Hematopoietic multipotent progenitor cell treated with erythropoietin and hydrocortisone succinate and interleukin-3 and kit ligand, for 15 days (in vitro differentiated cells): Measurements from ENCODE around the gene PLK5.
"Not testable (repeated sequence)": the region's sequence is repeated elsewhere in the genome, so short reads cannot be mapped to it uniquely, and the experiment has no call there.

ENCODE experiments used
- DNase-seq: peaks from one replicate; pipeline ENCODE4 v3.0.0-alpha.2; 2015; ENCODE audit warnings: low spot score

The PLK5 gene

GRCh38 chr19:1525343-1525742 lies 1.5 kb downstream of the PLK5 start:
- no peak for DNase-seq

- DNase-seq = no peak
These were observed 2.3 kb downstream of the PLK5 start for GRCh38 chr19:1526066-1526778.

GRCh38 chr19:1526979-1527649 lies 3.2 kb downstream of the PLK5 start:
- DNase-seq = no peak

- no peak for DNase-seq
These were observed 3.9 kb downstream of the PLK5 start for GRCh38 chr19:1527650-1528309.

GRCh38 chr19:1528596-1529429 lies 4.9 kb downstream of the PLK5 start:
- no peak for DNase-seq

- DNase-seq = no peak
These were observed 5.5 kb downstream of the PLK5 start for GRCh38 chr19:1529430-1529816.

GRCh38 chr19:1530856-1531255 lies 7.0 kb downstream of the PLK5 start:
- not testable (repeated sequence) for DNase-seq

GRCh38 chr19:1531587-1531986 lies 7.7 kb downstream of the PLK5 start:
- DNase-seq = no peak

- DNase-seq = no peak
These were observed 8.1 kb downstream of the PLK5 start for GRCh38 chr19:1532003-1532402.

- no peak for DNase-seq
These were observed 9.8 kb downstream of the PLK5 start for GRCh38 chr19:1533510-1534150.

- DNase-seq = no peak
These were observed 11.1 kb downstream of the PLK5 start for GRCh38 chr19:1534972-1535371.

- DNase-seq = not testable (repeated sequence)
These were observed 11.8 kb downstream of the PLK5 start for GRCh38 chr19:1535699-1536098.

- DNase-seq = no peak
These were observed 15.1 kb downstream of the PLK5 start for GRCh38 chr19:1538978-1539377.

GRCh38 chr19:1539749-1540148 lies 15.9 kb downstream of the PLK5 start:
- not testable (repeated sequence) for DNase-seq

GRCh38 chr19:1540365-1540925 lies 16.6 kb downstream of the PLK5 start:
- DNase-seq = no peak

- DNase-seq = no peak
These were observed 25.6 kb downstream of the PLK5 start for GRCh38 chr19:1549332-1549945.

- no peak for DNase-seq
These were observed 27.5 kb downstream of the PLK5 start for GRCh38 chr19:1551068-1552040.

- DNase-seq = no peak
These were observed 29.5 kb downstream of the PLK5 start for GRCh38 chr19:1553415-1553814.

- no peak for DNase-seq
These were observed 31.1 kb downstream of the PLK5 start for GRCh38 chr19:1554968-1555367.
